GM19193 (cell line): ENCODE results near the gene SAA1.

Source experiments
- POLR2A ChIP-seq: IDR thresholded peaks from 4 replicates; pipeline ENCODE4 v1.6.1; 2011; ENCODE audit not compliant: insufficient read depth, insufficient read length; ENCODE audit errors: extremely low read depth

Gene SAA1

DNA sequence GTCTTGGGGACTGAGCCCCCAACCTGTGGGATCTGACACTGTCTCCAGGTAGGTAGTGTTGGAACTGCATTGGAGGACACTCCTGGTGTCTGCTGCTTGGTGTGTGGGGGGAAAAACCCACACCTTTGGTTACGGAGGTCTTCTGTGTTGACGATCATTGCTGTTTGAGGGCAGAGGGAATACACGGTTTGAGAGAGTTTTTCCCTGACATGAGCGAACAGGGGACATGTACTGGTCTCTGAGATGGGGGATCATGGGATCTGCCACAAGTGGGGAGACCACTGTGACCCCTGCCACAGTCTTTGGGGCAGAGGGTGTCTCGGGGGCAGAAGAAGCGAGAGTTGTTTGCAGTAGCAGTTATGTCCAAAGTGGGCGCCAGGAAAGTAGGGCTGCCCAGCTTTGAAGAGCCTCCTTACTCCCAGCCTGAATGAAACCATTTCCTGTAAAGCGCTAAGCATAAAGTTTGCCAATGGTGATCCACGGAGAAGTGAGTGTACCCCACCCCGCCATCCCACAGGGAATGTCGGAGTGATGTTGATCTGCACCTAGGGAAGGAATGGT lies 12.2 kb upstream of the SAA1 start:
- no peak for TF ChIP-seq POLR2A

DNA sequence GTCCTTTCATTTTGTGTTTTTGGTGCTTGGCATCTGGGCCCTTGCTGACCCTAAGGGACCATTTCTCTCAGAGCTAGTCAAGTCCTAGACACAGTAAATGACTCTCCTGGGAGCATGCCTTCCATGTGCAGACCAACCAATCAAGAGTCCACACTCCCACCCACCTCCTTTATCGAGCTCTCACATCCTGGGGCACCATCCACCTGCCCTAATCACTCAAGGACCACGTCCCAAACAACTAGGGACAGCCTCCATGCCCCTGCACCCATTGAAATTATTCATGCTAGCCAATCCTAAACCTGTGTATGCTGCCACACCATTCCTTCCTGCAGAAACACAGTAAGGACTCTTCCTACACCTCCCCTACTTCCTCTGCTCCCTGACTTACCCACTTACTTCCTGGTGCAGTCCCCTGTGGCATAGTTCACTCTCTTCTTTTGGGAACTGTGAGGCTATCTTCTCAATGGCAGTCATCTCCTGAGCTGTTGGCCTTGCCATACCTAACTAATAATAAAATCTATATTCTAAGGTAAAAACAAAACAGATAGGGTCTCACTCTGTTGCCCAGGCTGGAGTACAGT lies 11.2 kb upstream of the SAA1 start:
- TF ChIP-seq POLR2A = no peak

DNA sequence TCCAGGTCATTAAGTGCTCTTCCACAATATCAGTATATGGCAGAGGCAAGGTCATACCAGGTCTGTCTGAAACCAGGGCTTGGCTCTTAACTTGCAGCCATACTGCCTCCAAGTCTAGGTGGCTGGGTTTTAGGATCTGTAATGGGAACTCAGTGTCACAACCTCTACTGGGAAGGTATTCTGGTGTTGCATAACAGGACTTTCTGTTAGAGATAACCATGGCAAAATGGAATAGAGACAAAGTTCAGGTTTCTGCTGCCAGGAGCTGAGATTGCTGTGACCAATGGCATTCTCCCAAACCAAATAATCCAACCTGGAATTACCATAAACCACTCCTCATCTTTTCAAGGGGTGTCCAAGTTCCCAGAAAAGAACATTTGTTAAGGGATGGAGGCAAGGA lies 6.8 kb upstream of the SAA1 start:
- TF ChIP-seq POLR2A = no peak

DNA sequence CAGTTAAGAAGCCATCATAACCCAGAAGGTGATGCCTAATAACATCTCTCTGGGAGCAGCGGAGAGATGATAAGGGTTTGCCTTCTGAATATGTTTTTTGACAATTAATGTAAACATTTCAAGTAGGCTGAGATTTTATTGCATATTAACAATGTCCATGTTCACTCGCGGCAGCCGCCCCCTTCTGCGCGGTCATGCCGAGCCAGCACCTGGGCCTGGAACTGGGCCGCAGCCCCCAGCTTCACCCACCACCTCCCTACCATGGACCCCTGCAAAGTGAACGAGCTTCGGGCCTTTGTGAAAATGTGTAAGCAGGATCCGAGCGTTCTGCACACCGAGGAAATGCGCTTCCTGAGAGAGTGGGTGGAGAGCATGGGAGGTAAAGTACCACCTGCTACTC lies 4.3 kb upstream of the SAA1 start:
- TF ChIP-seq POLR2A = no peak

DNA sequence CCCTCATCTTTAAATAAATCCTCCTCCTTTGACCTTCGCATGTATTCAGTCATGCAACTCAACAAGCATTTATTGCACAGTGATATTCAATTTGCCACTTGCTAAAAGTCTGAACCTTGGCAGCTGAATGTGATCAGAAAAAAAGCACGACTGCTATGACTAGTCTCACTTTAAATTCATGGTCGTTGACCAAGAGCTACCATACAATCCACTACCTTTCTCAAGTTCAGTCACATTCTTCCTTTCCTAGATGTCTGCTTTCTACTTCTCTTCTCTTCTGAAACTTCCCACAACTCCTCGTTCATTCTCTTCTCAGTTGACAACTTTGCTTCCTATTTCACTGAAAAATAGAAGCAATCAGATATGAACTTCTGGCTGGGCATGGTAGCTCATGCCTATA lies 2.0 kb upstream of the SAA1 start:
- TF ChIP-seq POLR2A = no peak

DNA sequence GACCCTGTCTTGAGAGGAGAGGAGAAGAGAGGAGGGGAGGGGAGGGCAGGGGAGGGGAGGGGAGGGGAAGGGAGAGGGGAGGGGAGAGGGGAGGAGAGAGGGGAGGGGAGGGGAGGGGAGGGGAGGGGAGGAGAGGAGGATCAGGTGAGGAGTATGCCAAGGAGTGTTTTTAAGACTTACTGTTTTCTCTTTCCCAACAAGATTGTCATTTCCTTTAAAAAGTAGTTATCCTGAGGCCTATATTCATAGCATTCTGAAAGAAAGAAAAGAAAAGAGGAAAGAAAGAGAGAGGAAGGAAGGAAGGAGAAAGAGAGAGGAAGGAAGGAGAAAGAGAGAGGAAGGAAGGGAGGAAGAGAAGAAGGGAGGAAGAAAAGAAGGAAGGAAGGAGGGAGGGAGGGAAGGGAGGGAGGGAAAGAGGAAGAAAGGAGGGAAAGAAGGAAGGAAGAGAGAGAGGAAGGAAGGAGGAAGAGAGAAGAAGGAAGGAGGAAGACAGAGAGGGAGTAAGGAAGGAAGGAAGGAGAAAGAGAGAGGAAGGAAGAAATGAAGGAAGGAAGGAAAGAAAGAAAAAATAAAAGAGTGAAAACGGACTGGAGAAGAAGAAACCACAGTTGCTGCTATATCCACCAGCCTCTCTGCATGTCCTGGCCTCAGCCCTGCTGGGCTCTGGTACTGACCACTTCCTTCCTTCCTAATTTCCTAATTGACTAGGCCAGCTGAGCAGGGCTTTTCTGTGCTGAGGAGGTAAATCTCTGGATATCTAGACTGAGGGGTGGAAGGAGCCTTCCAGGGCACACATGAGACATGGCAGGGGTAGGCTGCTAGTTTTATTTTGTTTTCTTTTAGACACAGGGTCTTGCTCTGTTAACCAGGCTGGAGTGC lies 1.1 kb upstream of the SAA1 start:
- TF ChIP-seq POLR2A = no peak

DNA sequence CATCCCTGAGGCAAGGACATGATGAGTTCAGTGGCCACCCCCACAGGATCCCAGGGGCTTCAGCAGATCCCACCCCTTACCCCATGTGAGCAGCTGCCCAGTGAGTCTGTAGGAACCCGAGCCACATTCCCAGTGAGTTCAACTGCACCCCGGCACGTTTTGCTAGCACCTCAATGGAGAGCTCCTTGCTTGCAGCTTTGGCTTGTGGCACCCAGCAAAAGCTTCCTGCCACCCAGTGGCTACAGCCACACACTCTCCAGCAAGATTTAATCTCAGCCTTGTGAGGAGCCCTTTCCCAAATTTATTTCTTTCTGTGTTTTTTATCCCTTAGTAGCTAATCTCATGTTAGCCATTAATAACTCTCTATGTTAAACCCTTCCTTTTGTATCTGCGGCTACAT lies 4.0 kb downstream of the SAA1 start:
- TF ChIP-seq POLR2A = no peak

DNA sequence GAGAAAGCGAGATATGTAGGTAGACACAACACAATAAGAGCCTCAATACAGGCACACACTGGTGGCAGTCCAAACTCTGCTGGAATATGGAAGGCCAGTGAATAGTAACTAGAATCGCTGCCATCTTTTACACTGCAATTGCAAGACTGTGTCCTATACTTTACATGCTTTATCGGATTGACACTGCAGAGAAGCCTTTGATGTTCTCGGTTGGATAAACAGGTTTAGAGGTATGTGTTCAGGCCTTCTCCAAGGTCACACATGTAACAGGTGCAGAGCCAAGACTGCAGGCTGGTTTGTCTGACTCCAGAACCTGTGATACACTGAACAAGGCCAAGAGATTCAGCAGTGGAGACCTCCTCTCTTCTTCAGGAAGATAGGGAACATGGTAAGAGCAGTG lies 5.1 kb downstream of the SAA1 start:
- no peak for TF ChIP-seq POLR2A

DNA sequence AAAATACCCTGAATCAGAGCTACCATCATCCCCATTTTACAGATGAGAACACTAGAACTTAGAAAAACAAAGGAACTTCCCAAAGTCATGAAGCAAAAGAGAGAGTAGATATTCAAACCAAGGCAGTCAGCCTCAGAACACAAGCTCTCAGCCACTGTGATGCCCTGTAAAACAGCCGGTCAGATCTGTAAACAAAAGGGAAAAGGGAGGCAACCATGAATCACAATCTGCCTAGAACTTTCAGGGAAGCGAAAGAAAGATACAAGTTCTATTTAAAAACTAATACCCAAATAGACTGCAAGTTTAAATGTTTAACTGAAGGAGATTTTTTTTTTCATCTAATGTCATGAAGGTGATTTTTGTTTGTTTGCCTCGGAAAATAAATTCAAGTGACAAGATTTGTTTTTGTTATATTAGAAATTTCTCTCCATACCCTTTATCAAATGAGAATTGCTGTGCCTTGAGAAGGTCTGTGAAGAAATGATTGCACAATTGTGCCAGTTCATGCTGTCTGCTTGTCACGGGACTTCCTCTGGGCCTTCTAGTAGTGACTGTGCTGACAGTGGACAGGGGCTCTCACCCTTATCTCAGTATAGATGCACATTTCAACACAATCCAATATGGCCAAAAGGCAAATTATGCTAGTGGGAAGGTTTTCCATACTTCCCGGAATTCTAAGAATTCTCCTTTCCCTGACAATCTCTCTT lies 11.7 kb downstream of the SAA1 start:
- TF ChIP-seq POLR2A = no peak

DNA sequence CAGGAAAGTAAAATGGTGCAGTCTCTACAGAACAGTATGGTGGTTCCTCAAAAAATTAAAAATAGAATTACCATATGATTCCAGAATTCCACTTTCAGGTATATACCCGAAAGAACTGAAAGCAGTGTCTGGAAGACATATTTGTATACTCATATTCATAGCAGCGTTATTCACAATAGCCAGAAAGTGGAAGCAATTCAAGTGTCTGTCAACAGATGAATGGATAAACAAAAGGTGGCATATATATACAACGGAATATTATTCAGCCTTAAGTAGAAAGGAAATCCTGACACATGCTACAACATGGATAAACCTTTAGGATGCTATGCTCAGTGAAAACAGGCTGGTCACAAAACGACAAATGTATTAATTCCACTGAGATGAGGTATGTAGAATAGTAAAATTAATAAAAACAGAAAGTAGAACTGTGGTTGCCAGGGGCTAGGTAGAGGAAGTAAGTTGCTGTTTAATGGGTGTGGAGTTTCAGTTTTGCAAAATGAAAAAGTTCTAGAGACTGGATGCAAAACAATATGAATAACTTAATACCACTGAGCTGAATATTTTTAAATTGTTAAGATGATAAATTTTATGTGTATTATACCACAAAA lies 14.5 kb downstream of the SAA1 start:
- TF ChIP-seq POLR2A = no peak

DNA sequence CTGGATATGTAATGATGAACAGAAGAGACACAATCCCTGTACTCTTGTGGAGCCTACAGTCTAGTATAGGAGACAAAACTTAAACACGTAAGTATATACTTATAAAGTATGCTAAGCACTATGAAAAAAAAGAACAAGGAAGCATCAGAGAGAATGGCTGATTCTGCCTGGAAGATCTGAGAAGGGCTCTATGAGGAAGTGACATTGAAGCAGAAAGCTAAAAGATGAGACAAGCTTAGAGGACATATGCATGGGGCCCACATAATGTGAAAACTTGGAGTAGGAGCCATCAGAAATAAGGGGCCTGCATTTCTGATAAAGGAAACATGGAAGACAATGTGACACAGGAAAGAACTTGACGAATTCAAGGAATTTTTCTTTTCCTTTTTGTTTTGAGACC lies 16.6 kb downstream of the SAA1 start:
- TF ChIP-seq POLR2A = no peak

DNA sequence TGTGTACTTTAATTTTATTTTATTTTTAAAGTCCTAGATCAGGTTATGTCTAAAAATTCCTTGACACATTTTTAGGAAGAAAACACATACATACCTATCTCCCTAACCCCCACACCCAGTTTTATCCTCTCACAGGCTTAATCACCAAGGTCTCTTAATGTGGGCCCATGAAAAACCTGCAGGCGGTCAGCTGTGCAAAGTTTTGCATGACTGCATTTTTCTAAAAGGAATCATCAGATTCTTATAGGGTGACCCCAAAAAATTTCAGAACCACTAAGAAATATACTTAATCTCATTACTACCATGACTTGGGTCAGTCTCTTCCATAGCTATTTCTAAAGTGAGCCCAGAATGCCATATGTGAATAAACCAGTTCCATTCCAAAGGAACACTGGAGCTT lies 19.8 kb downstream of the SAA1 start:
- no peak for TF ChIP-seq POLR2A

DNA sequence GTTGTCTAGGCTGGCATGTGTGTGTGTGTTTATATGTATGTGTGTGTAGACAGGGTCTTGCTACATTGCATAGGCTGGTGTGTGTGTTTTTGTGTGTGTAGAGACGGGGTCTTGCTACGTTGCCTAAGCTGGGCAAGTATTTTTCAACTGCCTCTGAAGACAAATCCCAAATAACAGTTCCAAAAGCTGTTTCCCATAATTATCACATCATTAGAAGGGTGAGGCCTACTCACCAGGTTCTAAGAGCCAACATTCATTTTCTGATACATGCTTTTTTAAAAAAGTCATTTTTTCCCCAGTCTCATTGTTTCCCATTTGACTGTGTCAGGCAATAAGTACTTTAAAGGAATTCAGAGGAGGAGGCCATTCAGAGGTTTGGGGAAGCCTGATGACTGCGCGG lies 22.8 kb downstream of the SAA1 start:
- no peak for TF ChIP-seq POLR2A

DNA sequence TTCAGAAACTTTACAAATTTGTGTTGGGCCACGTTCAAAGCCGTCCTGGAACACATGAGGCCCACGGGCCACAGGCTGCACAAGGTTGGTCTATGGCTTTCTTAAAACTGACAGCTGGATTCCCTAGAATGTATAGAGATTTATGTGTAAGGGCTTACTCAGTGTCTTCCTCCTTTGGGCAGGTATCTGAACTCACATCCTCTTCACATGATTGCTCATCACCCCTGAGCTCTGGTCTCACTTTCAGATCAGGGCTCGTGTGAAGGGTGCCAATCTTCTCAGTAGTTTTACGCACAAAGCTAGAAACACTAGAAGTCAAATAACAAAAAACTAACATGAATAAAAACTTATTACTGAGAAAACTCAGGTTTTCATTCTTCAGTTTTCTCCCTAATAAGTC lies 28.8 kb downstream of the SAA1 start:
- no peak for TF ChIP-seq POLR2A

DNA sequence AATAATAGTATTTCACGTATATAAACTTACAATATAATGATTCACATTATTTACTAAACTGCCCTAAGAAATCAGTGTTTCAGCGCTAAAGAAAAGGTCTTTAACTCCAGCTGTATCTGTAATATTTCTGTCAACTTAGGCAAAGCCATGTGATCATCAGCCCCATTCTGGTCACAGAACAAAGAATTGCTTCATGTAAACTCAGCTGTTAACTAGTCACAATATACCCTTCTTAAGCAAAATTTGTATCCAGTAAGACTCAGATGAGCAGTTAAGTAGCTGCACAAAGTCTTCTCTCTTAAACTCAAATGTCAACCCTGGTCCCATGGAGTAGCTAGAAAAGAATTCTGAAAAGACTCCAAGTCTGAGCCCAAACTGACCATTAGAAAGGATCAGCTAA lies 29.3 kb downstream of the SAA1 start:
- no peak for TF ChIP-seq POLR2A
